OCI-LY1 (cell line): ENCODE results near the gene CSNK1E.

Experiments used
- CTCF ChIP-seq: fragments of 200-600 bp; sonication (generic), shearing (Covaris generic); IDR thresholded peaks from 2 replicates; pipeline ENCODE4 v1.5.1; 2017; ENCODE audit warnings: mild to moderate bottlenecking, antibody characterized with exemption, low read length, moderate library complexity, mixed read lengths
- EZH2 ChIP-seq: fragments of 200-600 bp; sonication (generic), shearing (Covaris generic); IDR thresholded peaks from 2 replicates; pipeline ENCODE4 v1.8.0; 2017; ENCODE audit warnings: borderline replicate concordance, mixed run types, mild to moderate bottlenecking, antibody characterized with exemption, low read length, moderate library complexity, mixed read lengths

DNA sequence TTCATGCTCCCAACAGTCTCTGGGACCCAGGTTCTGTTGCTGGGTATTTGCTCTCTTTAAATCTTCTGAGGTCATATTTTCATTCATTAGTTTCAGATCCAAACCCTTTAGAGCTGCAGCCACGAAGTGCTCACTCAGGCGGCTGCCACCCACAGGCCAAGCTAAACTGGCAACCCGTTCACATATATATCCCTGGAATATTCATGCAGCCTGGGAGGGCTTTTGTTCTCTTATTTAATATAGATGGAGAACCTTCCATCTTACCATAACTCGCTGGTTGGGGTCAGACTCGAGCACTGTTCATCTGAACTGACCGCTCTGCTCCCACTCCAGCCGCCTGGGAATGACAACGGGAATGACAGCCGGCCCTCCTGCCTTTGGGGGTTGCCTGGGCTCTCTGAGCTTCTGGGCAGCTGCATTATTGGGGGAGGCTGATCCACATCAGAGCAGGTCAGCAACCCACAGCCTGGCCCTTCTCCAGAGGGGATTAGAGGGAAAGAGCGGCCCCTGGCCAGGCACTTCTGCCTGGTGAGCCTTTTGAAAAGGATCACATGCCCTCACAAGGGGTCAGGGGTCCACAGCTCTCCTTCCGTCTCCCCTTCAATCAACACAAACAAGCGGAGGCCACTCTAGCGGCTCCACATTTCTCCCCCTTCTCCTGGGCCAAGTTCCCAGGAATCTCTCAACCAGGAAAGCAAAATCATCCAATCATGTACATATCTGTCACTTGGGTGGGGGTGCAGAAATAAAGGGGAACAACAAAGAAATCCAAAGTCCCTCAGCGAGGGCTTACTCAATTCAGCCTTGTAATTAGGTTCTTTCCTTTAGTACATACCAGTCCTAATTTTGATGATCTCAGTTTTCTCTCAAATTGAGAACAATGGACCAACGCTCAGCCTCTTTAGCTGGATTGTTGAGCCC lies 56.2 kb downstream of the CSNK1E start:
- TF ChIP-seq CTCF (peak; percentile 13; the same call in 1 of the 2 replicates), EZH2 (no peak)
